ENCODE results near the gene GPC6. TPM values are rescaled to one million over a fixed set of nuclear protein-coding genes. Genes with fewer than 3 reads are reported as not detected.

The GPC6 gene
- total RNA-seq, 1 experiment from 2014 or later = 0.22 TPM

GRCh38 chr13:94413598-94413944 is 1187.0 kb downstream of the GPC6 start:
- DNase-seq (ENCODE audit: low read depth, low spot score) (no peak), ATAC-seq (no peak)
- ChIA-PET RAD21 (ENCODE audit: low non-redundant PET in 1 of 2, low total read pairs in 2 of 2, uncharacterized antibody in 2 of 2, unreplicated experiment in 2 of 2) (no interaction called here), CTCF (no interaction called here), POLR2A (no interaction called here)
- no peaks in the 10 kb centered on the region for H4K20me1 ChIP-seq (ENCODE audit: insufficient read depth)
- intact Hi-C loops (cut with micrococcal nuclease) = no loop called here
- H3K79me2 ChIP-seq (ENCODE audit: insufficient read depth, low read length) = no peaks in the 10 kb centered on the region
- H3K36me3 ChIP-seq (ENCODE audit: control insufficient read depth in 1 of 2, insufficient read depth in 2 of 2, low read length in 2 of 2) = no peaks in the 10 kb centered on the region
- H3K4me1 ChIP-seq (ENCODE audit: control insufficient read depth in 1 of 2, insufficient read depth in 2 of 2, low read length in 2 of 2) = no peaks in the 10 kb centered on the region
- no peaks in the 10 kb centered on the region for H3K9me3 ChIP-seq (ENCODE audit: control insufficient read depth in 1 of 2, insufficient read depth in 1 of 2, low read depth in 1 of 2, low read length in 2 of 2)
- no peaks in the 10 kb centered on the region for H3K9me2 ChIP-seq (ENCODE audit: insufficient read depth)
- H3K9ac ChIP-seq (ENCODE audit: low read length) = no peak overlapping the region
- no peak overlapping the region for H3K4me2 ChIP-seq (ENCODE audit: low read length)
- H2AFZ ChIP-seq (ENCODE audit: low read depth, low read length, poor library complexity, severe bottlenecking) = no peak overlapping the region
- no peak overlapping the region for H3K4me3 ChIP-seq (replicated peaks in 1 of 2; ENCODE audit: low read depth in 1 of 2, low read length in 2 of 2)
- no TSS peak for BruUV-seq (replicated peaks)
- 0 out of 2 replicates have a peak, but pooled peaks cover 7% of the 10 kb centered on the region for H3K27me3 ChIP-seq (ENCODE audit: insufficient read depth, low read length)
- TF ChIP-seq SRF (IDR thresholded peaks at IDR 0.05; ENCODE audit: low read depth) = no peak
- no peak for TF ChIP-seq ZBTB33 (IDR thresholded peaks at IDR 0.05; ENCODE audit: extremely low read depth, insufficient replicate concordance, low read length)
- TF ChIP-seq TCF7L2 (IDR thresholded peaks at IDR 0.05; ENCODE audit: borderline replicate concordance, extremely low read depth, insufficient read depth, insufficient read length) = no peak
- no peak for TF ChIP-seq POLR2AphosphoS5 (IDR thresholded peaks at IDR 0.05; ENCODE audit: low read depth, low read length)
- no peak for TF ChIP-seq ZFX (IDR thresholded peaks at IDR 0.05)
- no peak for TF ChIP-seq REST (IDR thresholded peaks at IDR 0.05; ENCODE audit: low read depth)
- no peak for TF ChIP-seq EZH2phosphoT487 (IDR thresholded peaks at IDR 0.05; ENCODE audit: borderline replicate concordance)
- no peak overlapping the region for H3K27ac ChIP-seq (ENCODE audit: low read depth, low read length)
